ENCODE measurements around the gene SCYGR4.
"Not testable (repeated sequence)": the region's sequence is repeated elsewhere in the genome, so short reads cannot be mapped to it uniquely, and the experiment has no call there.

SCYGR4 gene, protein sequence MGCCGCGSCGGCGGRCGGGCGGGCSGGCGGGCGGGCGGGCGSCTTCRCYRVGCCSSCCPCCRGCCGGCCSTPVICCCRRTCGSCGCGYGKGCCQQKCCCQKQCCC

DNA sequence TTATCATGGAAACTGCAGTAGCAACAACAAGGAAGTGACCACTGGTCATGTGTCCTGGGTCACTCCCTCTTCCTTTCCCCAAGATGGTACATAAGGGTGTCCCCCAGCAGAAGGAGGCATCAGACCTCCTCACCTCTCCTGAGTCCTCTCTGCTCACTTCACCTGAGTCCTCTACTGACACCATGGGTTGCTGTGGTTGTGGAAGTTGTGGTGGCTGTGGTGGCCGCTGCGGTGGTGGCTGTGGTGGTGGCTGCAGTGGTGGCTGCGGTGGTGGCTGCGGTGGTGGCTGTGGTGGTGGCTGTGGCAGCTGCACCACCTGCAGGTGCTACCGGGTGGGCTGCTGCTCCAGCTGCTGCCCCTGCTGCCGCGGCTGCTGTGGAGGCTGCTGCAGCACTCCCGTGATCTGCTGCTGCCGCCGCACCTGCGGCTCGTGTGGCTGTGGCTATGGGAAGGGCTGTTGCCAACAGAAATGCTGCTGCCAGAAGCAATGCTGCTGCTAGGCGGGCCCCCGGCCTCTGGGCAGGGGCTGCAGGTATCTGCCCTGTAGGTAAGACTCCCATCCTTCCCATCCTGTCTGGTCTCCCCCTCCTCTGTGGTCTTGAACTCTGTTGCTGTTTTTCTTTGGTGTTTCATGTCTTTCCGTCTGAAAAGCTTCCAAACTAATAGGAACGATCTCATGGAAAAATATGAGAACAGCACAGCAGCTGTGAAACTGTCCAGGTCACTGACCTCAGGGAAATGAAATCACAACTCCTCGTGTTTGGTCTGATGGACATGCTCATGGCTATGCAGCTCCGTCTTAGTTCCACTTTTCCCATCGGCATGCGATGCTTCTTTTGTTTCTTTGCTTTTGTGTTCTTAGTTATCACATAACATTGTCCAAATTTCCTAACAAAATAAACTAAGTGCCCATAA lies at the start of gene SCYGR4:
TSS of gene SCYGR4 (plus strand) at position 183 of the 915 bp plus-strand sequence. CDS start at position 183, 0 bp downstream.
- no peak for FAIRE-seq

DNA sequence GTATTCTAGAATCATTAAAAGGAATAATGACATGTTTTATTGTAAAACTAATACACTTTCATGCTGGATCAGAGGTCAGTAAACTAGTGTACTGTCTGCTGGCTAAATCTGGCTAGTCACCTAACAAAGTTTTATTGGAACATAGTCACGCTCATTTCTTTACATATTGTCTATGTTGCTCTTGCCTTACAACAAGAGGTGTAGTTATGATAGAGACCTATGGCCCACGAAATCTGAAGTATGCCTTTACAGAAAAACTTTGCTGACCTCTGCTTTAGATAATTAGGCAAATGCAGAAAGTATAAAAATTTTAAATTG lies 48.5 kb upstream of the SCYGR4 start:
- no peak for FAIRE-seq

DNA sequence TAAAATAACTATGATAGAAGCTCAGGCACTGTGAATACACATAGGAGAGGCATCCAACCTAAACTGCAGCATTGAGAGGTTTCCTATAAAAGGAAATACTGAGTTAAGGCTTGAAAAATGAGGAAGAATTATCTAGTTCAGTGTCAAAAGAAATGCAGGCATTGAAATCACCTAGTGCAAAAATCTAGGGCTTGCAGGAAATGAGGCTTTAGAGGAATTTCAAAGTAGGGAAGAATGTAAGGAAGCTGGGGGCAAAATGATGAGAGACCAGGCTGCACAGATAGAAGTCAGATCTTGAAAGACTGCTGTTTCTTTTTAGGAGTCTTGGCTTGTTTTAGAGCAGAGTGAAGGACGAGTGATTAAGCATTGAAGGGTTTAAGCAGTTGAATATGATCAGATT lies 46.7 kb upstream of the SCYGR4 start:
- FAIRE-seq: no peak

DNA sequence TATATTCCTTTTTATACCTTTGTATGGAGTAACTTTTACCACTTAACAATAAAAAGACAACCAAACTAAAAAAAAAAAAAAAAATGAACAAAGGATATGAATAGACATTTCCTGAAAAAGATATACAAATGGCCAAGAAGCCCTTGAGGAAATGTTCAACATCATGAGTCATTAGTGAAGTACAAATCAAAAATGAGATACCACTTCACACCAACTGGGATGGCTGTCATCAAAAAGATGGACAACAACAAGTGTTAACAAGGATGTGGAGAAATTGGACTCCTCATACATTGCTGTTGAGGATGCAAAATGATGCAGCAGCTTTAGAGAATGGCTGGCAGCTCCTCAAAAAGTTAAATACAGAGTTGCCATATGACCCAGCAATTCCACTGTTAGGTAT lies 41.2 kb upstream of the SCYGR4 start:
- FAIRE-seq: no peak

DNA sequence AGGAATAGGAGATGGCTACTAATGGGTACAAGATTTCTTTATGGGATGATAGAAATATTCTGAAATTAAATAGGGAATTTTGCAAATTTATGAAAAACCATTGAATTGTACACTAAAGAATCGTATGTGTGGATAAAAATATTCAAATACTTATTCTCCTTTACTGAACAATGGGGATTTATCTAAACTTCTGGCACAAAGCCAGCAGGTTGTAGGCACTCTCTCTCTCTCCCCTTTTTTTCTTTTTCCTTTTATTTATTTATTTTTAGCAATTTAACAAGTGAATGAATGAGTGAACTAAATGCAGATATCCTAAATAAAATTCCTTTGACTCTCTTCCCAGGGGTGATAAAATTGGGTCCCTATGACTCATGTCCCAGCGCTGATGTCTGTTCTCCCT lies 40.5 kb upstream of the SCYGR4 start:
- no peak for FAIRE-seq

DNA sequence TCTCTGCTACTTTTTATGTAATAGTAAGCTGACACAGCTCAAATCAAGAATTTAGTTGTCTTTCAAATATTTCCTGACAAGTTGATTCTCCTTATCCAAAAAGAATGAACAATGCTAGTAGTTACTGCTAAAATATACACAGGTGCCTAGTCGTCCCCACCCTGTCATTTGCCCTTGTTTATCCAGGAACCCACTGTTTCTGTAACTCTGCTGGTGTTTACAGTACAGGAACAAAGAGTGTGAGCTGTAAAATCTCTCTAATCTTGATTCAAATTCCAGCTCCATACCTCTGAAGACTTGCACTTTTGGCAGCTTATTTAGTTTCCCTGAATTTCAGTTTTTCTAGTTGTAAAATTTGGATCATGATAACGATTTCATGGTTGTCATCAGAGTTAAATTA lies 39.7 kb upstream of the SCYGR4 start:
- FAIRE-seq: no peak

DNA sequence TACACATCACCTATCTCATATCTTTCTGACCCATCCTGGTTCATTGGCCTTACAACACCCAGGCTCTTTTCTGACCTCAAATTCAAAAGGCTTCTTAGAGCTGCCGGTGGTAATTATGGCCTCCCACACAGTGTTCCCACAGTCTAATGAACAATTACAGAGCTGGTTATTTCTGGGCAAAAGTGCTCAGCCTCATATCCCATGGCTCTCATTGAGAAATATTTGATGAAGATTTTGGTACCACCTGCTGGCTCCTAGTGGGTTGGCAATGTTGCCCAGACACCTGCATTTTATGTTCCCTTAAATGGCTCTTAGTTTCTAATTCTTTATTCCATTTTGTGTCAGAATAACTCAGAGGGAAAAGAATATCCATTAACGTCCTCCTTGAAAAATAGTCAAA lies 38.7 kb upstream of the SCYGR4 start:
- FAIRE-seq: no peak

DNA sequence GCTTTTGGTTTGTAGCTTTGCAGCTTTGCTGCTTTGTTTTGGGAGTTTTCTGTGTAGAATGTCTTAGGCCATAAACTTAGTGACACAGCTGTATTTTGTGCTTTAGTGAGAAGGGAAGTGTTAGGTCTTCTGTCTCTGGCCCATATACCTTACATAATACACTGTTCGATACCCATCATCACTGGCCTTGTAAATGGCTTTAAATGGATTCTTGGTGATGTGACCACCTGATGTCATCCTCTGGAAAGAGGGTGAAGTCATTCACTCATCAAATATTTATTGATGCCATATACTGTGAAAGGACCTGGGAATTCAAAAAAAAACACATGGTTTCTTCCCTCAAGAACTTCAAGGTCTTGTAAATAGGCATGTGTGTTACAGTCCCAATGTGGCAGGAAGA lies 37.5 kb upstream of the SCYGR4 start:
- FAIRE-seq: no peak

DNA sequence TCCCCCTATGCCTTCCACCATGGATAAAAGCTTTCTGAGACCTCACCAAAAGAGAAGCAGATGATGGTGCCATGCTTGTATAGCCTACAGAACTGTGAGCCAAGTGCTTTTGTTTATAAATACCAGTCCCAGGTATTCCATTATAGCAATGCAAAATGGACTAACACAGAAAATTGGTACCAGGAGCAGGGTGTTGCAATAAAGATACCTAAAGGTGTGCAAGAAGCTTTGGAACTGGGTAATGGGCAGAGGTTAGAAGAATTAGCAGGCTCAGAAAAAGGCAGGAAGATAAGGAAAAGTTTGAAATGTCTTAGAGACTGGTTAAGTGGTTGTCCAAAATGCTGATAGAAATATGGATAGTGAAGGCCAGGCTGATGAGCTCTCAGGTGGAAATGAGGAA lies 34.9 kb upstream of the SCYGR4 start:
- no peak for FAIRE-seq

DNA sequence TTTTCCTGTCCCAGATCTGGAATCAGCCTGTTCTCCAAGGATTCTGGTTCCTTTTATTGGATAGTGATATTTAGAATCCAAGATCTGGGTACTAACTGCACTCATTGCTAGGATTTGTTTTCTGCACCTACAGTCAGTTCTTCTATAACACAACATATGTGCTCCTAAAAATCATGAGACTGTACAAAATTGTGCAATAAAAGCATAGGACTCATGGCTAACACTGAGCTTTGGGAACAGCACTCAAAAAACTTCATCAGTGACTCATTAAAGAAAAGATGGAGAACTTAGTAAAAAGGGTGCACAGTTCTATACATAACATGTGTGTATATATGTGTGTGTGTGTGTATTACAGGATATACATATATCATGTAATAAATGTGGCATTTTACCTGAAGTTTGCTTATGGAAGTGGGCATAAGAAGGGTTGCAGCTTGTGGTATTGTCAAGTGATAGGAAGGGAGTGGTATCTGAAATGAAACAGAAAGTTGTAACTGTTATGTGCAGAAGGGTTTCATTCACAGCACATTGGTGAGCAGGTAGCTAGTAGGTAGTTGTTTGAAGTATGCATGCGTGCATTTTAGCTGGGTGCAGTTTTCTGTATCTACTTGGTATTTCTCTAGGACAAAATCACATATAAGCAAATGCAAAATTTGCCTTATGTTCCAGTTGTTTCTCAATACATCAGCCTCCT lies 24.5 kb upstream of the SCYGR4 start:
- FAIRE-seq: no peak

DNA sequence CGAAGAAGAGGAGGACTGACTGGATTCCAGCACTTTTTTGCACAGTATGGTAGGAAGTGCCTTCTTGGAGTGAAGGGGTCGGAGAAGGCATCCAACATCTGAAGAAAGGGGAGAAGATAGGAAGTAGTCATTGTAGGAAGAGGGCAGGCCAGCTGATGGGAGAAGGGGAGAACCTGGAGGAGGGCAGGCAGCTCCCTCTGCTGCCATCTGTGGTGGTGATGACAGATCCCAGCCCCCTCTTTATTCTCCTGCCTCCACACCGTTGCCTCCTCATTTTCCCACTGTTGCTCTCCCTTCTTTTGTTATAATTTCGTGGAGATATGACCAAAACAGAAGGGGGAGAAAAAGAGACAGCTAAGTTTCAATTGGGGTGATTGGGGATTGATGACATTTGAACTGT lies 21.5 kb upstream of the SCYGR4 start:
- no peak for FAIRE-seq

DNA sequence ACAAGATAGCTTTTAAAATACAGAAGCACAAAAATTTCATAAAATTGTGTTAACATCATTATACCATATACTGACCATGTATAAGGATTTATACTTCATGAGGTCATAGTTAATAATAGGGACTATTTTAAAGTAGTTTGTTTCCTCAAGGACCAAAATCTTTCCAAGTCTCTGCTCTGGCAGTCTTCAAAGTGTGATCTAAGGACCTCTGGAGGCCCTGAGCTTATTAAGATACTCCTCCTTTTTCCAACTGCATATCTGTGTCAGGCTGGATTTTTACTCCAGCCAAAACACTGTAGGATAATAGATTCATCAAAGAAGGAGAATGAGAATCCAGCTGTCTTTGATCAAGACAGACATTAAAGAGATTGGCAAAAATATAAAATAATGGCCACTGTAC lies 20.3 kb upstream of the SCYGR4 start:
- FAIRE-seq: no peak

DNA sequence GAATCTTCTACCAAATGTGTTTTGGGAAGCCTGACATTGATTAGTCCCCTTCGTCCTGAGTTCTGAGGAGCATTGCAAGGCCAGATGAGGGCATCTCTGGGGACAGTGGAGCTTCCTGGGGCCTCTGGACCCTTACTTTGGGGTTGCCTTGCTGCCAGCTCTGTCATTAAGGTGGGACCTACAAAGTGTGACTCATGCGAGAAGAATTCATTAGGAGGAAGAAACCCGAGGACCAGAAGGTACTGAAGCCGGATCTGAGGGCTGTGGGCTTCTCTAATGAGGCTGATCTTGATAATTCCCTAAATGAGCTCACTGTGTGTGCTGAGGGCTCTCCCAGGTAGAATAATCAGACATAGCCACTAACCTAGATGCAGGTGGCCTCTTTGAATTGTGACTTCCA lies 19.3 kb upstream of the SCYGR4 start:
- no peak for FAIRE-seq

DNA sequence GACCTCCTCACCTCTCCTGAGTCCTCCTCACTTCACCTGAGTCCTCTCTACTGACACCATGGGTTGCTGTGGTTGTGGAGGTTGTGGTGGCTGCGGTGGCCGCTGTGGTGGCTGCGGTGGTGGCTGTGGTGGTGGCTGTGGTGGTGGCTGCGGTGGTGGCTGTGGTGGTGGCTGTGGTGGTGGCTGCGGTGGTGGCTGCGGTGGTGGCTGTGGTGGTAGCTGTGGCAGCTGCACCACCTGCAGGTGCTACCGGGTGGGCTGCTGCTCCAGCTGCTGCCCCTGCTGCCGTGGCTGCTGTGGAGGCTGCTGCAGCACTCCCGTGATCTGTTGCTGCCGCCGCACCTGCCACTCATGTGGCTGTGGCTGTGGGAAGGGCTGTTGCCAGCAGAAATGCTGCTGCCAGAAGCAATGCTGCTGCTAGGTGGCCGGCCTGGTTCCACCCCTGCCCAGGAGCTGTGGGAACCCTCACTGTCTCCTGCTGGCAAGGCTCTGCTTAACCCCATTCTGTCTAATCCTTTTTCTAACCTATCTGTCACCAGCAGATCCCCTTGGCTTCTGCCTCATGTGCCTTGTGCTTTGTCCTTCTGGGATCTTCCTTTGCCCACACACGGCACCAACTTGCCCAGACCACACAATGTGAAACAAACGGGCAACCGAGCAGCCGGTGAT lies 18.3 kb upstream of the SCYGR4 start, which contains the start of gene SCYGR2:
TSS of gene SCYGR2 (plus strand) at position 59 of the 669 bp plus-strand sequence. CDS start at position 59, 0 bp downstream.
- not testable (repeated sequence) for FAIRE-seq

DNA sequence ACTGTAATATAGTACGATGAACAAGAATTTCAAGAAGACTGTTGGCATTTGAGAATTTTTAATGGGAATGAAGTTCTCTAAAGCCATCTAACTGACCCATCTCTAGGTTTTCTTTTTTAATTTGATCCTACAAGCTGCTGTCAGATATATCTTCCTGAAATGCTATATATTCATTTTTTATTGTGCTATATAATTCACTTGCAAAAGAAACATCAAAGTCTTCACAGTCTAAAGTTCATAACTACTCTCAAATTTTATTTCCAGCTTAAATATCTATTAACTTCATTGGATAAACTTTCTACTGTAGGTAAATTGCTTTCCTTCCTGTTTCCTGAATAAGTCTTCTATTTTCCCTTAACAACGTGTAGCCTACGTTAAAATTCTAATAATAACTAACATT lies 14.9 kb upstream of the SCYGR4 start:
- no peak for FAIRE-seq

DNA sequence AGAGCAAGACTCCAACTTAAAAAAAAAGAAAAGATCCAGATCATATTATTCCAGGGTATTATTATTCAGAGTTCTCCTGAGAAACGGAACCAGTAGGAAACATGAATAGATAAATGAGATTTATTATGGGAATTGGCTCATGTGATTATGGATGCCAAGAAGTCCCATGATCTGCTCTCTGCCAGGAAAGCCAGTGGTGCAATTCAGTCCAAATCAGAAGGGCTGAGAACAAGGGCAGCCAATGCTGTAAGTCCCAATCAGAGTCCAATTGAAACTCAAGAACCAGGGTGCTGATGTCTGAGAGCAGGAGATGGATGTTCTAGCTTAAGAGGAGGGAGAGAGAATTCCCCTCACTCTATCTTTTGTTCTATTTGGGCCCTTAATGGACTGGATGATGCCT lies 10.8 kb upstream of the SCYGR4 start:
- no peak for FAIRE-seq

DNA sequence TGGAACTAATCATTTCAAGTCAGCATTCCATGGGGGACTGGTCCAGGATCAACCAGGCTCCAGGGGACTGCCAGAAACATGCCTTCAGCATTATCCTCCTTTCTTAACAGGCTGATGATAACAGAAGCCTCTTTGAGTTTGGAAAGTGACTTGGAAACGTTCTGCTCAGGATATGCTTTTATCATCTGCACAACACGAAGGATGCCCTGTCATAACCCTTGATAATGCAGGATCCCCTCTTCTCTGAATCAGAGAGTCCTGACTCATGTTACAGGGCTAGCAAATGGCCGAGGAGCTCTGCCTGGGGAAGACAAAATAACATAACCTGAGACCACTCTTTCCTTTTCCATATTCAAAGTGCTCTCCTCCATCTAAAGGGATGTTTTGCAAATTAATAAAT lies 9.4 kb upstream of the SCYGR4 start:
- FAIRE-seq: no peak

DNA sequence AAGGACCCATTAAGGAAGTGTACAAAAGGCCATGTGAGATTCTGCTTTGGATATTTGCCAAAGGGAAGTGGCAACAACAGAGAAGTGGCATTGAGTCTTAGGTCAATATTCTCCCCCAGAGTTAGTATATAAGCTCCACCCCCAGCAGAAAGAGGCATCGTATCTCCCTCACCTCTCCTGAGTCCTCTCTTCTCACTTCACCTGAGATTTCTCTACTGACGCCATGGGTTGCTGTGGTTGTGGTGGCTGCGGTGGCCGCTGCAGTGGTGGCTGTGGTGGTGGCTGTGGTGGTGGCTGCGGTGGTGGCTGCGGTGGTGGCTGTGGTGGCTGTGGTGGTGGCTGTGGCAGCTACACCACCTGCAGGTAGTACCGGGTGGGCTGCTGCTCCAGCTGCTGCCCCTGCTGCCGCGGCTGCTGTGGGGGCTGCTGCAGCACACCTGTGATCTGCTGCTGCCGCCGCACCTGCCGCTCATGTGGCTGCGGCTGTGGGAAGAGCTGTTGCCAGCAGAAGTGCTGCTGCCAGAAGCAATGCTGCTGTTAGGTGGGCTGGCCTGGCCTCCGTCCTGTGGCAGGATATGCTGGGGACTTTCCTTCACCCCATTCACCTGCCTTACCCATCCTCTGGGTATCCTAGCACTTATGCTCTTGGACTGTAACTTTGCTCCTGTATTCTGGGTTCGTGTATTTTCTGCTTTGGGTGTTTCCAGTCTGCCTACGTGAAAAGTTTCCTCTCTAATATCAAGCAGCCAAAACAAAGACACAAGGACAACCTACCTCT lies 8.5 kb upstream of the SCYGR4 start:
- FAIRE-seq: no peak

DNA sequence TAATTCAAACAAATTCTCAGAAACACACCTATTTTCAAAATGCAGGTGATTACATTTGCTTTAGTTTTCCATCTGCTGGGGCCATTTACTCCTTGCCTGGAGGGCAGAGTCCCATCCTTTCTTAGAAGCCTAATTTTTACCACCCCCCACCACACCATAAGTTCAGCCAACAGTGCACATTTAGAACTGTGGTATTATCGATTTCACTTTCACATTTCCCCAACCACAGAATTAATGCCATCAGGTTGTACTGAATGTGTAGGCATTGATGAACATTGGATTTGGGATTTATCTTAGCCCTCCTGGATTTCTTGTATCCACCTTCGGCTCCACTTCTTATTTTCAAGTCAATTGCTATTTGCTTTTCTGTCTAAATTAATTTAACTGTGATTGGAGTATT lies 7.2 kb upstream of the SCYGR4 start:
- no peak for FAIRE-seq

DNA sequence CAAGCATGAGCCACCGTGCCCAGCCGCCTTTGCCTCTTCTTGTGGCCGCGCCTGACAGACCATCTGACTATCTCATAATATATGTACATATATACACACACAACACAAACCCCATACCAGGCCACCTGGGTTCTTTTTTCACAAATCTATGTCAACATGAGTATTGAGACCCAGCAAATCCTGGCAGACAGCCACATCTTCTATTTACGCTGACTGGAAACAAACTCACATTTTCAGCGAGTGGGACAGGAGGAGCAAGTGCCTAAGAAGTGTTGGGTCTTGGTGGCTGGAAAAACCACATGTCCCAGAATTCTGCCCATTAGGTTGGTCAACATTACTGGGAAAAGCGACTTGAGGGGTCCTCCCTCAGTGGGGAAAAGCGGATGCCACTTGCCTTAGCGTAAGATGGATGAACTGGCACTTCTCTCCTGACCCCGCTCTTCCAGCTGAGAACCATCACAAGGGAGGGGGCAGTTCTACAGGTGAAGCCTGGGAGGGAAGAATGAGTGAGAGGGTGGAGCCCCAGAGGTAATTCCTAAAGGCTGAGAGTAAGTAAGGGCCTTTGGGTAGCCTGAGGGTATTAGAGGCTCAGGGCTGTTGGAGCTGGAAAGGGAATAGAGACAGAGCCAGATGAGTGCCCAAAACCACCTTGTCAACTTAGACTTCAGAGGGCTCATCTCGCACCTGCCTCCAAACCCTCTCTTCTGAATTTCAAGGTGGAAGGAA lies 4.6 kb upstream of the SCYGR4 start:
- FAIRE-seq: no peak

DNA sequence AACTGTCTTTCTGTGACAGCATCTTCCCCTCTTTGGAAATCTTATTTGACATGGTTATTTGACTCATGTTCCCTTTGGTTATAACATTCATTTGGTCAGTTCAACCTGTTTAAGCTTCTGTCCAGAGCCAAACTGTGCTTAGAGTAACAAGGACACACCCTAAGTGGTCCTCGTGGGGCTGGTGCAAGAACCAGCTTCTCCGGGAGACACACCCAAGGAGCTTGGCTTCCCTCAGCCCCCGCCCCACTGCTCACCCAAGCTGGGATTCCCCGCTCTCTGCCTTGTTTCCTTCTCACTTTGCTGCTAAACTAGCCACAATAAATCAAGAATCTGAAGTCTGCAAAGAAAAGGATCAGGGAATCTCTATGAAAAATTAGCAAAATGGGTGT lies 4.0 kb upstream of the SCYGR4 start:
- FAIRE-seq: no peak

DNA sequence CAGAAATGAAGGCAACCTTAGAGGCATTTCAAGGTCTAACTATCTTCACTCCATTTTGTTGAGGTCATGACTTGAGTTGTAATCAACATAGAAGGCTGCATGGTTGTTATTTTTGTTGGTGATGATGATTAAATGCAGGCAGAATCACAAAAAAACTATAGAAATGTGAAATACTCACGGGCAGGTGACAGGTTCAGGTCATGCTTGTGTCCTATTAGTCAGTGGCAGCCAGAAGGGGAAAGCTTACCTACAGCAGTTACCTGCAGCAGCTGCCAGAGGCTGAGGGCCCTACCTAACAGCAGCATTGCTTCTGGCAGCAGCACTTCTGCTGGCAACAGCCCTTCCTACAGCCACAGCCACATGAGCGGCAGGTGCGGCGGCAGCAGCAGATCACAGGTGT lies 3.1 kb upstream of the SCYGR4 start:
- no peak for FAIRE-seq
